ENCODE measurements around the gene TMEM135.
"Not testable (repeated sequence)": the region's sequence is repeated elsewhere in the genome, so short reads cannot be mapped to it uniquely, and the experiment has no call there.

Gene TMEM135

GRCh38 chr11:87081358-87081757 lies 43.6 kb downstream of the TMEM135 start:
- DNase-seq = peak in 1 of 2 donors; percentile 28

- DNase-seq = no peak
These were observed 44.9 kb downstream of the TMEM135 start for GRCh38 chr11:87082590-87082989.

- no peak for DNase-seq
These were observed 45.3 kb downstream of the TMEM135 start for GRCh38 chr11:87083029-87083428.

GRCh38 chr11:87092159-87092558 lies 54.4 kb downstream of the TMEM135 start:
- DNase-seq = no peak

- DNase-seq = no peak
These were observed 54.8 kb downstream of the TMEM135 start for GRCh38 chr11:87092567-87092966.

GRCh38 chr11:87097582-87097981 lies 59.8 kb downstream of the TMEM135 start:
- DNase-seq = peak in 1 of 2 donors; percentile 63

GRCh38 chr11:87101956-87102580 lies 64.3 kb downstream of the TMEM135 start:
- DNase-seq = no peak

- DNase-seq = not testable (repeated sequence)
These were observed 68.1 kb downstream of the TMEM135 start for GRCh38 chr11:87105826-87106225.

- DNase-seq = not testable (repeated sequence)
These were observed 69.6 kb downstream of the TMEM135 start for GRCh38 chr11:87107379-87107778.

- no peak for DNase-seq
These were observed 72.9 kb downstream of the TMEM135 start for GRCh38 chr11:87110443-87111131.

- no peak for DNase-seq
These were observed 76.4 kb downstream of the TMEM135 start for GRCh38 chr11:87114093-87114492.

- DNase-seq = no peak
These were observed 78.5 kb downstream of the TMEM135 start for GRCh38 chr11:87116185-87116584.

GRCh38 chr11:87120937-87121336 lies 83.2 kb downstream of the TMEM135 start:
- DNase-seq = no peak

- DNase-seq = no peak
These were observed 85.1 kb downstream of the TMEM135 start for GRCh38 chr11:87122852-87123251.

- DNase-seq = no peak
These were observed 87.5 kb downstream of the TMEM135 start for GRCh38 chr11:87125257-87125656.

GRCh38 chr11:87127101-87127500 lies 89.4 kb downstream of the TMEM135 start:
- DNase-seq = no peak

- no peak for DNase-seq
These were observed 90.6 kb downstream of the TMEM135 start for GRCh38 chr11:87128372-87128771.

- DNase-seq = no peak
These were observed 96.9 kb downstream of the TMEM135 start for GRCh38 chr11:87134524-87135106.

GRCh38 chr11:87136236-87136635 lies 98.5 kb downstream of the TMEM135 start:
- DNase-seq = no peak

- DNase-seq = no peak
These were observed 100.0 kb downstream of the TMEM135 start for GRCh38 chr11:87137711-87138110.

- DNase-seq = no peak
These were observed 101.7 kb downstream of the TMEM135 start for GRCh38 chr11:87139475-87139874.

- DNase-seq = no peak
These were observed 103.6 kb downstream of the TMEM135 start for GRCh38 chr11:87141322-87141721.

- DNase-seq = no peak
These were observed 104.3 kb downstream of the TMEM135 start for GRCh38 chr11:87141980-87142514.

GRCh38 chr11:87142594-87142993 lies 104.9 kb downstream of the TMEM135 start:
- no peak for DNase-seq

All from bone marrow (tissue), 2 donors.